Lower lobe of right lung (tissue), 2 donors: ENCODE results near the gene ADAM19. TPM values are rescaled to one million over a fixed set of nuclear protein-coding genes. Genes with fewer than 3 reads are reported as not detected.

Experiments used
- ATAC-seq, 2 donors: fragments of 200-7000 bp; cut with Tn5 transposase; one replicate each; pipeline ENCODE4 v1.9.1; 2020 to 2022; ENCODE audit warnings: mild to moderate bottlenecking in 2 of 2, moderate library complexity in 2 of 2
- DNase-seq: peaks from one replicate; pipeline ENCODE4 v3.0.0-alpha.2; 2020
- H3K27ac ChIP-seq: fragments of 200-600 bp; one replicate; pipeline ENCODE4 v1.8.0; 2022
- H3K27me3 ChIP-seq: fragments of 200-600 bp; one replicate; pipeline ENCODE4 v1.8.0; 2022; ENCODE audit warnings: low read depth
- H3K36me3 ChIP-seq: fragments of 200-600 bp; one replicate; pipeline ENCODE4 v1.8.0; 2022; ENCODE audit warnings: mild to moderate bottlenecking
- H3K4me1 ChIP-seq: fragments of 200-600 bp; one replicate; pipeline ENCODE4 v1.8.0; 2022
- H3K4me3 ChIP-seq: fragments of 200-600 bp; one replicate; pipeline ENCODE4 v1.8.0; 2022; ENCODE audit warnings: mild to moderate bottlenecking
- H3K9me3 ChIP-seq: fragments of 200-600 bp; one replicate; pipeline ENCODE4 v1.8.0; 2022
- CTCF ChIP-seq: fragments of 200-600 bp; IDR thresholded peaks from one replicate; pipeline ENCODE4 v1.8.0; 2022; ENCODE audit warnings: antibody characterized with exemption, mild to moderate bottlenecking
- intact Hi-C: fragments of 100-400 bp; cut with DNase I; formaldehyde crosslinking; loops from one replicate; pipeline ENCODE4 v1.11.0; 2022
- total RNA-seq: library from RNA; stranded (reverse); fragmentation: NEBNext Ultra II Directional; extraction: Animal tissue kit (Norgen Biotek cat#: 25700); gene quantifications from one replicate; pipeline ENCODE4 v1.2.1, GENCODE V29; 2021
- donor health status: DM: no; HTN: yes; CAD: no; lungs with severe emphysema.

ADAM19 gene
- total RNA-seq, 1 donor from 2014 or later: 12.0 TPM

GRCh38 chr5:157582731-157583620, 7.4 kb upstream of the ADAM19 start:
- no peak overlapping the region for H3K27ac ChIP-seq
- TF ChIP-seq CTCF: no peak
- no peaks in the 10 kb centered on the region for H3K27me3 ChIP-seq
- no peaks in the 10 kb centered on the region for H3K36me3 ChIP-seq
- no peak for ATAC-seq
- no peaks in the 10 kb centered on the region for H3K4me1 ChIP-seq
- intact Hi-C loops: no loop called here
- DNase-seq: no peak
- no peak overlapping the region for H3K4me3 ChIP-seq
- H3K9me3 ChIP-seq: no peaks in the 10 kb centered on the region

- Histone ChIP-seq H3K27me3 (no peaks in the 10 kb centered on the region), H3K4me1 (no peaks in the 10 kb centered on the region), H3K9me3 (no peaks in the 10 kb centered on the region), H3K27ac (no peak overlapping the region), H3K4me3 (no peak overlapping the region), H3K36me3 (no peaks in the 10 kb centered on the region)
- DNase-seq: no peak
- intact Hi-C loops: no loop called here
- ATAC-seq: no peak
- no peak for TF ChIP-seq CTCF
Measured at GRCh38 chr5:157581901-157582300, 6.3 kb upstream of the ADAM19 start.

- H3K4me3 ChIP-seq: no peak overlapping the region
- no peak for TF ChIP-seq CTCF
- H3K9me3 ChIP-seq: no peaks in the 10 kb centered on the region
- DNase-seq (no peak), ATAC-seq (no peak)
- H3K4me1 ChIP-seq: peaks cover 21% of the 10 kb centered on the region
- intact Hi-C loops: no loop called here
- no peaks in the 10 kb centered on the region for H3K36me3 ChIP-seq
- no peak overlapping the region for H3K27ac ChIP-seq
- H3K27me3 ChIP-seq: peaks cover 16% of the 10 kb centered on the region
Measured at GRCh38 chr5:157578079-157578780, 2.7 kb upstream of the ADAM19 start.

- TF ChIP-seq CTCF: no peak
- DNase-seq: no peak
- Histone ChIP-seq H3K4me3 (no peak overlapping the region), H3K9me3 (no peaks in the 10 kb centered on the region), H3K27me3 (peaks cover 16% of the 10 kb centered on the region), H3K36me3 (no peaks in the 10 kb centered on the region), H3K4me1 (peaks cover 32% of the 10 kb centered on the region), H3K27ac (no peak overlapping the region)
- no peak for ATAC-seq
- intact Hi-C loops: no loop called here
Measured at GRCh38 chr5:157576678-157577077, 1.1 kb upstream of the ADAM19 start.

- no peaks in the 10 kb centered on the region for H3K36me3 ChIP-seq
- H3K27me3 ChIP-seq: peaks cover 16% of the 10 kb centered on the region
- intact Hi-C loops: no loop called here
- H3K27ac ChIP-seq: peak overlapping the region; percentile 81
- H3K9me3 ChIP-seq: no peaks in the 10 kb centered on the region
- DNase-seq (no peak), ATAC-seq (peak; percentile 39 to 42)
- peak overlapping the region; percentile 83 for H3K4me3 ChIP-seq
- peaks cover 42% of the 10 kb centered on the region for H3K4me1 ChIP-seq
- TF ChIP-seq CTCF: no peak
Measured at GRCh38 chr5:157574456-157575380, 857 bp downstream of the ADAM19 start.
